ENCODE results near the gene SLC3A2.
"Not testable (repeated sequence)": the region's sequence is repeated elsewhere in the genome, so short reads cannot be mapped to it uniquely, and the experiment has no call there.

The SLC3A2 gene

GRCh38 chr11:62930666-62931065 lies 50.0 kb downstream of the SLC3A2 start:
- no peak for DNase-seq (ENCODE audit: low read depth)

- DNase-seq (ENCODE audit: low read depth) = no peak
These were observed 51.0 kb downstream of the SLC3A2 start for GRCh38 chr11:62931499-62932278.

- DNase-seq (ENCODE audit: low read depth) = no peak
These were observed 52.6 kb downstream of the SLC3A2 start for GRCh38 chr11:62933285-62933684.

GRCh38 chr11:62933750-62934495 lies 53.2 kb downstream of the SLC3A2 start:
- DNase-seq (ENCODE audit: low read depth) = no peak

- no peak for DNase-seq (ENCODE audit: low read depth)
These were observed 53.7 kb downstream of the SLC3A2 start for GRCh38 chr11:62934496-62934785.

GRCh38 chr11:62937528-62937927 lies 56.8 kb downstream of the SLC3A2 start:
- not testable (repeated sequence) for DNase-seq (ENCODE audit: low read depth)
